ENCODE data around the gene ROBO4.

DNA sequence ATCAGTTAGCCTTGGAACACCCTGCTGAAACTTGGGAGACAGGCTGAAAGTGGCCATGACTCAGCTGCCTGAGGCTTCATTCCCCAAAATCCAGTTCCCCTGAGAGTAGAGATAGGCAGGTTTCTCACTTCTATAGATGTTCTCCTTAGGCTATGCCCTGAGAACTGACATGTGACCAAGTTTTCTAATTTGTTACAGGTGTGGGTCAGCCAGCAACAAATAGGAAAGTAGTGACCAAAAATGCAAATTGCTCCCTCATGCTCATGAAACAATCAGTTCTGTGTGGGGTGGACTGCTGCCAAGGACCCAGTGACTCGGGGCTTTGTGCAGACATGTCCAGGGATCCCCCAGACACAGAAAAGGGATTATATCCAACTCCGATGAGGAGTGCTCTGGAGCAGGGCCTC, 49.1 kb upstream of the ROBO4 start:
- TF ChIP-seq, protein P1, sequence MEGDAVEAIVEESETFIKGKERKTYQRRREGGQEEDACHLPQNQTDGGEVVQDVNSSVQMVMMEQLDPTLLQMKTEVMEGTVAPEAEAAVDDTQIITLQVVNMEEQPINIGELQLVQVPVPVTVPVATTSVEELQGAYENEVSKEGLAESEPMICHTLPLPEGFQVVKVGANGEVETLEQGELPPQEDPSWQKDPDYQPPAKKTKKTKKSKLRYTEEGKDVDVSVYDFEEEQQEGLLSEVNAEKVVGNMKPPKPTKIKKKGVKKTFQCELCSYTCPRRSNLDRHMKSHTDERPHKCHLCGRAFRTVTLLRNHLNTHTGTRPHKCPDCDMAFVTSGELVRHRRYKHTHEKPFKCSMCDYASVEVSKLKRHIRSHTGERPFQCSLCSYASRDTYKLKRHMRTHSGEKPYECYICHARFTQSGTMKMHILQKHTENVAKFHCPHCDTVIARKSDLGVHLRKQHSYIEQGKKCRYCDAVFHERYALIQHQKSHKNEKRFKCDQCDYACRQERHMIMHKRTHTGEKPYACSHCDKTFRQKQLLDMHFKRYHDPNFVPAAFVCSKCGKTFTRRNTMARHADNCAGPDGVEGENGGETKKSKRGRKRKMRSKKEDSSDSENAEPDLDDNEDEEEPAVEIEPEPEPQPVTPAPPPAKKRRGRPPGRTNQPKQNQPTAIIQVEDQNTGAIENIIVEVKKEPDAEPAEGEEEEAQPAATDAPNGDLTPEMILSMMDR (IDR thresholded peaks at IDR 0.05) = no peak
- no peak for TF ChIP-seq POLR2A (IDR thresholded peaks at IDR 0.05)
